Smooth muscle cell of the brain vasculature (primary cell): Measurements from ENCODE around the gene ISOC2.

Experiments used
- DNase-seq: peaks from one replicate; pipeline ENCODE4 v3.0.0-alpha.2; 2012; ENCODE audit warnings: low read depth, low spot score

Gene ISOC2

GRCh38 chr19:55479045-55479444 is 17.6 kb upstream of the ISOC2 start:
- DNase-seq = no peak

GRCh38 chr19:55478364-55478763 is 16.9 kb upstream of the ISOC2 start:
- no peak for DNase-seq

DNA sequence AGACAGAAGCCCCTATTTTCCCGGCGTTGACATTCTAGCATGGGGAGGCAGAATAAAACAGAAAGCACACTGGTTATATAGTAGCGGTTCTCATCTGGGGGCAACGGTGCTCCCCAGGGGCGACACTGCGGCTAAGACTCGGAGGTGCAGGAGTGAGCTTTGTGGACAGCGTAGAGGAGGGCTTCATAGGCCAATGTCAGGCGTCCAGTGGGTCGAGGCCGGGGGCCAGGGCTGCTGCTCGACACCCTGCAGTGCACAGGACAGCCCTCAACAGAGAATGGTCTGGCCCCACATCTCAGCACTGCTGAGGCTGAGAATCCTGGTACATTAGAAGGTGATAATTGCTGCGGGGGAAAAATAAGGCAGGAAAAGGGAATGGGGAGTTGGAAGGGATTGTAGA is 16.5 kb upstream of the ISOC2 start:
- DNase-seq = no peak

DNA sequence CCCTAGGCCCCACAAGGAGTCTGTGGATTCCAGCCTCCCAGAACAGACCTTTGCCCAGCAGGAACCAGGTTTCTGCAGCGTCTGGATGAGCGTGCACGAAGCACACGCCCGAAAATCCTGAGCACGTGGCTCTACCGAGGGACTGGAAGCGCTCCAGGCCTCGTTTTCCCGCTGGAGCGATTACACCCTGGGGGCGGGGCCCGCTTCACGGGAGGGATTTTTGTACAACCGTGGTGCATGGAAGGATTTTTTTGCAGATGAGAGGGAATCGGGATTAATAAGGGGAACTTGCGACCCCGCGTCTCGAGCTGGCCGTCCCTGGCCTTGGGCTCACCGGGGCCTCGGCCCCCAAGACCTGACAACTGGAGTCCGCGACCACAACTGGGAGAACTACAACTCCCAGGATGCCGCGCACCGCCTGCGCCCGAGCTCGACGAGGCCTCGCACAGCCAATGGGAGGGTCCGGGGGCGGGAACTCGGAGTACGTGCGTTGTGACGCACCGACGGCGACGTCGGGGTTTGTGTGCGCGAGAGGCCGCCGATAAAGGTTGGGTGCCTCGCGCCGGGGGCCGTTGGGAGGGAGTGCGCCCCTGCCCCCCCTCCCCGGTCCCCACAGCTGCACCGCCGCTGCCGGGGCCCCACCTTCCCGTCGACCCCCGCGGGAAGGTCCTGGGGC is 14.8 kb upstream of the ISOC2 start, which contains the start of gene ZNF628:
Gene ZNF628 (plus strand): TSS at position 518 of the 676 bp plus-strand sequence. CDS start 3,294 bp downstream, outside the sequence.
- peak; percentile 96 for DNase-seq

DNA sequence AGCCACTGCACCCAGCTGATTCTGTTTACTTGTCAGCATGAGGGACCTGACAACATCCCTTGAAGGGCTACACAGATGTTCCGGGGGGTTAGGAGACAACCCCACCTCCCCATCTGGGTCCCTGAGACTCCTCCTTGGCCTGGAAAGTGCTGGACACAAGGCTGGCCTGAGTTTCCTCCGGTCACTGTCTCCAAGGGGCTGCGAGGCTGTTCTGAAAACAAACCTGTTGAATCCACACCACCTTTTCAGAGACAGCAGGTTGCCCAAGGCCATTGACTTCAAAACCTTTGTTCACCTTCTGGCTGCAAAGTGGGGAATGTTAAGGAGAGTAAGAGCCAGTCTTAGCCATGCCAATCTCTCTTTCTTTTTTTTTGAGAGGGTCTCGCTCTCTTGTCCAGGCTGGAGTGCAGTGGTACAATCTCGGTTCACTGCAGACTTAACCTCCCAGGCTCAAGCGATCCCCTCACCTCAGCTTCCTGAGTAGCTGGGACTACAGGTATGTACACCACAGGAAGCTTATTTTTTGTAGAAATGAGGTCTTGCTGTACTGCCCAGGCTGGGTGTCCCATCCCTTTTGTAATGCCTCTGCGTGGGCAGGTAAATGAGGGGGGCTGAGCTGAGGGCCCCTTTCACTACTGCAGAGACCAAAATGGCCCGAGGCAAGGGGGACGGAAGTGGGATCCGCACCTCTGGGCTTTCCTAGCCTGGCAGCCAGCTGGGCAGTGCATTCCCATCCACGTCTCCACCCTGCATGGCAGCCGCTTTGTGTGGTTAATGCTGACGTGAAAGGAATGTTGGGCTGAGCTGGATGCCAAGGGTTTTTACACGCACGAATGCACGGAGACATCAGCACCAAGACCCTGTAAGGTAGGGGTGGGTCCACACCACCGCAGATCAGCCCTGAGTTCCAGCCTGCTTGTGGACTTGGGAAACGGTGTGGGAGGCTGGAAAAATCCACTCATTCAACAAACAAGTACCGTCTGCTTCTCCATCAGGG is 13.1 kb upstream of the ISOC2 start:
- no peak for DNase-seq

GRCh38 chr19:55473225-55474012 is 12.0 kb upstream of the ISOC2 start:
- no peak for DNase-seq

DNA sequence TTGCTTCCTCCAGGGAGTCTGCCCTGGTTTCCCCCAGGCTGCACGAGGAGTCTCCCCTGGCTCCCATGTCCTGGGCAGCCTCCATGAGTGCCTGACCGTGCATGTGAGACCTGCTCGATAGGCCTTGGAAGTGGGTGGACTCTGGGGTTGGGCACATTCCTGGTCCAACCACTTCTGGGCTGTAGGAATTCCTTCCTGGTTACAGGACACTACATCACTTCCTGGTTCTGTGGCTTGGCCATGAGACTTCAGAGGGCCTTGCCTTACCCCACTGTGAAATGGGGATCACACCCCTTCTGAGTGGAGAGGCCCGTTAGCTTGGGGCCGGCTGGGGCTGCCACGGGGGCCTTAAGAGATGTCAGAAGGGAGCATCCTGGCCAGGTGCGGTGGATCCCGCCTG is 11.0 kb upstream of the ISOC2 start:
- DNase-seq = no peak

GRCh38 chr19:55471266-55471665 is 9.8 kb upstream of the ISOC2 start:
- DNase-seq = no peak

DNA sequence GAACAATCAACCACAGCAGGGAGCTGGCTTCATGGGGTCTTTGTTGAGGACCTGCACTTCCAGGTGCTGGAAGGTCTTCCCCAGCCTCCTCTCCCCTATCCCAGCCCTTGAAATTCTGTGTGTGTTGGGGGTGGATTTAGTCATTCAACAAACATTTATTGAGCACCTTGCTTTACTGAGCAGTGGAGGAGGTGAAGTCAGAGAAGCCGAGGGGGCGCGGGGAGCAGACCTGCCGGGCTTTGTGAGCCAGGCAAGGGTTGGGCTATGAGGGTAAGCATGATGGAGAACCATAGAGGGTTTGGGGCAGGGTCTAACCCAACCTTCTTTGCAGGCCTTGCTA is 6.6 kb upstream of the ISOC2 start:
- DNase-seq = no peak

- DNase-seq = no peak
Measured at GRCh38 chr19:55467236-55468053, 6.0 kb upstream of the ISOC2 start.

DNA sequence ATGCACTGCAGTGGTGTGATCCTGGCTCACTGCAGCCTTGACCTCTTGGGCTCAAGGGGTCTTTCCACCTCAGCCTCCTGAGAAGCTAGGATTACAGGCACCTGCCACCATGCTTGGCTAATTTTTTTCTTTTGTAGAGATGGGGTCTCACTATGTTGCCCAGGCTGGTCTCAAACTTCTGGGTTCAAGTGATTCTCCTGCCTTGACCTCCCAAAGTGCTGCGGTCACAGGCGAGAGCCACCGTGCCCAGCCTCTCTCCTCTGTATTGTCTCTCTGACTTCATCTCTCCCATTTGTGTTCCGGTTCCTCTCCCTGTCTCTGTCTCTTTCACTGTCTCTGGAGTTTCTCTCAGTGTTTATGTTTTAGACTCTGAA is 4.8 kb upstream of the ISOC2 start:
- DNase-seq = no peak

DNA sequence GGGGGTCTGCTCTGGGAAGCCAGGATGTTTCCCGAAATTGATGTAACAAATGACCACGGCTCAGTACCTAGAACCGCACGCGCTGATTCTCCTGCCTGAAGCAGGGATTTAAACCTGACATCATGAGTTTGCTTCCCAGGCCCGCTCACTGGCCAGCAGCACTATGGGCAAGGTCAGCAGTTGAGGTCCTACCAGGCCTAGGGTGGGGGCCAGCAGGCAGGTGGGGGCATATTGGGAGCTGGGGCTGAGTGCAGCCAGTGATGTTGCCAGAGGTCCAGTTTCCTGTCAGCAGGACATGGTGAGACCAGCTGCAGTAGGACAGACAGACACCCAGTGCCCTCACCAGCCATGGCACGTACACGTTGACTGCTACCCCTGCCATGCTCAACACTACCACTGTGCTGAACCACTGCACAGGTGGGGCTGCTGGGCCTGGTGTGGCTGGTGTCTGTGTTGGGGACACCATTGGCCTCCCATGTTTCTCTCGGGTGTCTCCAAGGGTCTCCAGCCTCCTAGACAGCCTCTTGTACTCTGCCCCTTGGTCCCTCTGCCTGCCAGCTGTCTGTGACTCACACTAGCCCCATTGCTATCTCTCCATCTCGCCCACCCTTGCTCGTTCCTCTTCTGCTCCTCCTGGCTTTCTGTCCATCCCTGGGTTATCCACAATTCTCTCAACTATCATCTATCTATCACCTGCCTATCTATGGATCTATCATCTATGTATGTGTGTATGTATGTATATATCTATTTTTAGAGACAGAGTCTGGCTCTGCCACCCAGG is 4.2 kb upstream of the ISOC2 start:
- no peak for DNase-seq

DNA sequence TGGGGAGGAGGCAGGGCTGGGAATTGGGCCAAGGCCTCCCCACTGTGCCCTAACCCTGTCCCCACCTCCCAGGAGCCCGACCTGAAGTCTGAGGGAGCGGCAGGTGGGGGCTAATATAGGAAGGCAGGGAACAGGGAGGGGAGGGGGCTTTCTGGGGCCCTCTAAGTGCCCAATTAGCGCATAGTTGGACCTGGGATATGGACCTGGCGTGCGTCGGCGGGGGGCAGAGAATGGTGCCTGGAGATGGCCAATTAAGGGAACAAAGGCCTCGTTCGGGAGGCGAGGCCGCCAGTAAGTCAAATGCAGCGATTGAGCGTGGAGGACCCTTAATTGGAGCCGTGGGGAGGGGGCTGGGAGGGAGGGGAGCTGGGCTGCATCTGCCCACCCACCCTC is 3.2 kb upstream of the ISOC2 start, which contains the start of gene C19orf85:
Gene C19orf85 (minus strand): TSS at position 90 of the 393 bp plus-strand sequence. CDS start 197 bp downstream, outside the sequence.
- DNase-seq = no peak

DNA sequence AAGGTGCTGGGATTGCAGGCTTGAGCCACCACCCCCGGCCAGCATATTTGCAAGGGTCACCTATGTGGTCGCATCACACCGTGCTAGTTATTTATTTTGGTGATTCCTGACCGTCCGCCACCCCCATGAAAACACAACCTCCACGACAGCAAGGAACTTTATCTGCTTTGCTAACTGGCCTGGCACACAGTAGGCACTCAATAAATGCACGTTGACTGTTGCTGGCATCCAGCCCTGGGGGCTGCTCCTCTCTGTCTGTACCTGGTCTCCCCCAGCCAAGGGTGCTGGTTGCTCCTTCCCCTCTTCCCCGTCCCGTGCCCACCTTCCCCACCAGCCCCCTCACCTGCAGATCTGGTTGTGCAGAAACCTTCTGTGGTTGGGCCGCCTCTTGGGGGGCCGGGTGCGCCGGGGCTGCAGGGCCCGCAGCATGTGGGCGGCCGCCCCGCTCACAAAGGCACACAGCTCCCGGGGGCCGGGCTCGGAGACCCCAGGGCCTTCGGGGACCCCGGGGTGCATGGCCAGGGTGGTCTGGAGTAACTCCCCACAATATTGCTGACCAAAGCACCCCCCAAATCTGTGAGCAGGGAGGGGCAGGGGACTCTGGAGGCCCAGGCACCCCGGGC is 2.7 kb upstream of the ISOC2 start:
- DNase-seq = no peak

GRCh38 chr19:55463583-55464031 is 2.2 kb upstream of the ISOC2 start:
- DNase-seq = no peak

GRCh38 chr19:55462722-55463121 is 1.3 kb upstream of the ISOC2 start:
- no peak for DNase-seq

GRCh38 chr19:55461974-55462626 is 658 bp upstream of the ISOC2 start:
- DNase-seq = no peak

DNA sequence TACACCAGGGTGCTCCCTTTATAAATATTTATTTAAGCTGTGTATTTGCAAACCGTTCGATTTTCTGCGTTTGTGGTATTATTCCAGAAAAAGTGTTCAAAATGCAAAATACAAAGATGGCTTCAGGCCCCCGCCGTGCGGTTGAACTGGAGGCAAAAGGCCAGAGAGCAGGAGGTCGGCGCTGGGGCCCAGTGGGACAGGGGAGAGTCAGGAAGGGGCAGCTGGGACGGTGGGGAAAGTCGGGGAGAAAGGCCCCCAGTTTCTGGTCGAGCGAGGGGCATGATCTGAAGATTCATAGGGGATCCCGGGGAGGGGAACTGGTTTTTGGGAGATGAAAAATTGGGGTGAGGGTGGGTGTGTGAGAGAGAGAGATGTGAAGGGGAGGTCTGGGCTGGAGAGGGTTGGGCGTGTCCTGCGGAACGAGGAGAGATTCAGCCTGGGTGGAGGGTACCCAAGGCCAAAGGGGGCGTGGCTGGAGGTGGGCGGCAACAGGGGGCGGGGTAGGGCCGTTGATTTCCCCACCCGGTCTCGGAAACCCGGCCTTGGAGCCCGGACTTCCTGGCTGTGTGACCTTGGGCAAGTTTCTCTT is 678 bp downstream of the ISOC2 start:
- no peak for DNase-seq
